ENCODE data around the gene C3orf80.

C3orf80 gene

GRCh38 chr3:160193644-160194192 is 31.5 kb upstream of the C3orf80 start:
- no peak for TF ChIP-seq EGR1 (IDR thresholded peaks at IDR 0.05)
- TF ChIP-seq MAX (IDR thresholded peaks at IDR 0.05) = no peak
- no peak for TF ChIP-seq ZBTB7A (IDR thresholded peaks at IDR 0.05; ENCODE audit: low read depth)
- no peak for TF ChIP-seq REST (IDR thresholded peaks at IDR 0.05; ENCODE audit: low read depth)
- no peak for TF ChIP-seq FOXM1 (IDR thresholded peaks at IDR 0.05; ENCODE audit: borderline replicate concordance, low read depth)
- TF ChIP-seq CREB1 (IDR thresholded peaks at IDR 0.05; ENCODE audit: low read depth) = no peak
- TF ChIP-seq EP300 (IDR thresholded peaks at IDR 0.05; ENCODE audit: borderline replicate concordance) = no peak
- no peak for TF ChIP-seq TEAD4 (IDR thresholded peaks at IDR 0.05)
- TF ChIP-seq YY1 (IDR thresholded peaks at IDR 0.05; ENCODE audit: low read depth) = no peak
- no peak for TF ChIP-seq TAF1 (IDR thresholded peaks at IDR 0.05; ENCODE audit: low read depth)
- no peak for TF ChIP-seq RAD21 (IDR thresholded peaks at IDR 0.05; ENCODE audit: low read depth)
- no peak for TF ChIP-seq TCF12 (IDR thresholded peaks at IDR 0.05; ENCODE audit: low read depth)
- no peak for TF ChIP-seq CEBPB (IDR thresholded peaks at IDR 0.05)
- TF ChIP-seq USF1 (IDR thresholded peaks at IDR 0.05) = no peak
- no peak for TF ChIP-seq NFIC (IDR thresholded peaks at IDR 0.05)

- TF ChIP-seq ZBTB7A (IDR thresholded peaks at IDR 0.05; ENCODE audit: low read depth) (no peak), MAX (IDR thresholded peaks at IDR 0.05) (no peak), REST (IDR thresholded peaks at IDR 0.05; ENCODE audit: low read depth) (no peak), YY1 (IDR thresholded peaks at IDR 0.05; ENCODE audit: low read depth) (no peak), CREB1 (IDR thresholded peaks at IDR 0.05; ENCODE audit: low read depth) (no peak), EGR1 (IDR thresholded peaks at IDR 0.05) (no peak), RAD21 (IDR thresholded peaks at IDR 0.05; ENCODE audit: low read depth) (no peak), TEAD4 (IDR thresholded peaks at IDR 0.05) (no peak), CEBPB (IDR thresholded peaks at IDR 0.05) (no peak), TCF12 (IDR thresholded peaks at IDR 0.05; ENCODE audit: low read depth) (no peak), NFIC (IDR thresholded peaks at IDR 0.05) (no peak), TAF1 (IDR thresholded peaks at IDR 0.05; ENCODE audit: low read depth) (no peak), EP300 (IDR thresholded peaks at IDR 0.05; ENCODE audit: borderline replicate concordance) (no peak), FOXM1 (IDR thresholded peaks at IDR 0.05; ENCODE audit: borderline replicate concordance, low read depth) (no peak)
These were observed 30.8 kb upstream of the C3orf80 start for GRCh38 chr3:160194438-160194837.

GRCh38 chr3:160195106-160195505 is 30.1 kb upstream of the C3orf80 start:
- TF ChIP-seq NFIC (IDR thresholded peaks at IDR 0.05) (no peak), REST (IDR thresholded peaks at IDR 0.05; ENCODE audit: low read depth) (no peak), TAF1 (IDR thresholded peaks at IDR 0.05; ENCODE audit: low read depth) (no peak), TEAD4 (IDR thresholded peaks at IDR 0.05) (no peak), EGR1 (IDR thresholded peaks at IDR 0.05) (no peak), ZBTB7A (IDR thresholded peaks at IDR 0.05; ENCODE audit: low read depth) (no peak), TCF12 (IDR thresholded peaks at IDR 0.05; ENCODE audit: low read depth) (no peak), FOXM1 (IDR thresholded peaks at IDR 0.05; ENCODE audit: borderline replicate concordance, low read depth) (no peak), MAX (IDR thresholded peaks at IDR 0.05) (no peak), USF1 (IDR thresholded peaks at IDR 0.05) (no peak), RAD21 (IDR thresholded peaks at IDR 0.05; ENCODE audit: low read depth) (no peak)

GRCh38 chr3:160196511-160197104 is 28.6 kb upstream of the C3orf80 start:
- TF ChIP-seq EP300 (IDR thresholded peaks at IDR 0.05; ENCODE audit: borderline replicate concordance) = no peak
- TF ChIP-seq TCF12 (IDR thresholded peaks at IDR 0.05; ENCODE audit: low read depth) = no peak
- TF ChIP-seq EGR1 (IDR thresholded peaks at IDR 0.05) = no peak
- TF ChIP-seq MAX (IDR thresholded peaks at IDR 0.05) = no peak
- no peak for TF ChIP-seq YY1 (IDR thresholded peaks at IDR 0.05; ENCODE audit: low read depth)
- TF ChIP-seq ZBTB7A (IDR thresholded peaks at IDR 0.05; ENCODE audit: low read depth) = no peak
- no peak for TF ChIP-seq RAD21 (IDR thresholded peaks at IDR 0.05; ENCODE audit: low read depth)
- TF ChIP-seq NFIC (IDR thresholded peaks at IDR 0.05) = no peak
- no peak for TF ChIP-seq REST (IDR thresholded peaks at IDR 0.05; ENCODE audit: low read depth)
- no peak for TF ChIP-seq TEAD4 (IDR thresholded peaks at IDR 0.05)
- TF ChIP-seq TAF1 (IDR thresholded peaks at IDR 0.05; ENCODE audit: low read depth) = no peak
- no peak for TF ChIP-seq USF1 (IDR thresholded peaks at IDR 0.05)
- TF ChIP-seq CREB1 (IDR thresholded peaks at IDR 0.05; ENCODE audit: low read depth) = no peak
- TF ChIP-seq FOXM1 (IDR thresholded peaks at IDR 0.05; ENCODE audit: borderline replicate concordance, low read depth) = no peak
- TF ChIP-seq CEBPB (IDR thresholded peaks at IDR 0.05) = no peak
